Ishikawa (cell line): ENCODE measurements around the gene DNAJC11.

Experiments used
- CEBPB ChIP-seq: IDR thresholded peaks from 2 replicates; pipeline ENCODE4 v1.6.1; 2012
- CREB1 ChIP-seq: IDR thresholded peaks from 2 replicates; pipeline ENCODE4 v1.6.1; 2012; ENCODE audit warnings: low read depth
- EGR1 ChIP-seq: IDR thresholded peaks from 2 replicates; pipeline ENCODE4 v1.6.1; 2012
- EP300 ChIP-seq: IDR thresholded peaks from 2 replicates; pipeline ENCODE4 v1.6.1; 2012; ENCODE audit warnings: borderline replicate concordance
- FOXM1 ChIP-seq: IDR thresholded peaks from 2 replicates; pipeline ENCODE4 v1.6.1; 2012; ENCODE audit warnings: low read depth, borderline replicate concordance
- RAD21 ChIP-seq: IDR thresholded peaks from 2 replicates; pipeline ENCODE4 v1.6.1; 2012; ENCODE audit warnings: low read depth
- TAF1 ChIP-seq: IDR thresholded peaks from 2 replicates; pipeline ENCODE4 v1.6.1; 2012; ENCODE audit warnings: low read depth, mild to moderate bottlenecking
- TCF12 ChIP-seq: IDR thresholded peaks from 2 replicates; pipeline ENCODE4 v1.6.1; 2012; ENCODE audit warnings: low read depth
- TEAD4 ChIP-seq: IDR thresholded peaks from 2 replicates; pipeline ENCODE4 v1.6.1; 2012
- USF1 ChIP-seq: IDR thresholded peaks from 2 replicates; pipeline ENCODE4 v1.6.1; 2012
- YY1 ChIP-seq: IDR thresholded peaks from 2 replicates; pipeline ENCODE4 v1.6.1; 2012; ENCODE audit warnings: low read depth
- TF ChIP-seq, protein P1 (sequence below): IDR thresholded peaks from 2 replicates; pipeline ENCODE4 v1.6.1; 2012; ENCODE audit warnings: low read depth, mild to moderate bottlenecking
- TF ChIP-seq, protein P2 (sequence below): IDR thresholded peaks from 2 replicates; pipeline ENCODE4 v1.6.1; 2012

DNA sequence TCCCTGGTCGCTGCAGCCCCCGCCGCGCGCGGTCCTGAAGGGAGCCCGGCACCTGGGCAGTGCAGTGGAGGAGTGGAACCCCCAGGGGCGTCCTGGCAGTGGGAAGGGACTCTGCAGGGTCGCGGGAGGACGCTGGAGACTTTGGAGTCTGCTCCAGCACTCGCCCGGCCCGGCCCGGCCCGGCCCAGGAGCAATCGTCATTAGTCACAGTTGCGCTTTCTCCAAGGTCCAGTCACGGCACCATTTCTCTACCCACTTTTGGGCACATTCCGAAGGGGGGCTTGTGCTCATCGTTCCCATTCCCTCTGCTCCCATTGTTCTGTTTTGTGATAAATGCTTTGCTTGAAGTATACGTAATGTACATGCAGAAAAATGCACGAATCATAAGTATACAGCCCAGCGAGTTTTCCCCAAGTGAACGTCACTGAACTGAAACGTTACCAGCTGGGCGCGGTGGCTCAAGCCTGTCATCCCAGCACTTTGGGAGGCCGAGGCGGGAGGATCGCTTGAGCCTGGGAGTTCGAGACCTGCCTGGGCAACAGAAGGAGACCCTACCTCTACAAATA lies 75.9 kb downstream of the DNAJC11 start:
- no peak for TF ChIP-seq TEAD4
- no peak for TF ChIP-seq RAD21
- TF ChIP-seq, protein P1, sequence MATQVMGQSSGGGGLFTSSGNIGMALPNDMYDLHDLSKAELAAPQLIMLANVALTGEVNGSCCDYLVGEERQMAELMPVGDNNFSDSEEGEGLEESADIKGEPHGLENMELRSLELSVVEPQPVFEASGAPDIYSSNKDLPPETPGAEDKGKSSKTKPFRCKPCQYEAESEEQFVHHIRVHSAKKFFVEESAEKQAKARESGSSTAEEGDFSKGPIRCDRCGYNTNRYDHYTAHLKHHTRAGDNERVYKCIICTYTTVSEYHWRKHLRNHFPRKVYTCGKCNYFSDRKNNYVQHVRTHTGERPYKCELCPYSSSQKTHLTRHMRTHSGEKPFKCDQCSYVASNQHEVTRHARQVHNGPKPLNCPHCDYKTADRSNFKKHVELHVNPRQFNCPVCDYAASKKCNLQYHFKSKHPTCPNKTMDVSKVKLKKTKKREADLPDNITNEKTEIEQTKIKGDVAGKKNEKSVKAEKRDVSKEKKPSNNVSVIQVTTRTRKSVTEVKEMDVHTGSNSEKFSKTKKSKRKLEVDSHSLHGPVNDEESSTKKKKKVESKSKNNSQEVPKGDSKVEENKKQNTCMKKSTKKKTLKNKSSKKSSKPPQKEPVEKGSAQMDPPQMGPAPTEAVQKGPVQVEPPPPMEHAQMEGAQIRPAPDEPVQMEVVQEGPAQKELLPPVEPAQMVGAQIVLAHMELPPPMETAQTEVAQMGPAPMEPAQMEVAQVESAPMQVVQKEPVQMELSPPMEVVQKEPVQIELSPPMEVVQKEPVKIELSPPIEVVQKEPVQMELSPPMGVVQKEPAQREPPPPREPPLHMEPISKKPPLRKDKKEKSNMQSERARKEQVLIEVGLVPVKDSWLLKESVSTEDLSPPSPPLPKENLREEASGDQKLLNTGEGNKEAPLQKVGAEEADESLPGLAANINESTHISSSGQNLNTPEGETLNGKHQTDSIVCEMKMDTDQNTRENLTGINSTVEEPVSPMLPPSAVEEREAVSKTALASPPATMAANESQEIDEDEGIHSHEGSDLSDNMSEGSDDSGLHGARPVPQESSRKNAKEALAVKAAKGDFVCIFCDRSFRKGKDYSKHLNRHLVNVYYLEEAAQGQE = no peak
- no peak for TF ChIP-seq USF1
- no peak for TF ChIP-seq CEBPB
- no peak; the same call in 1 of the 2 replicates for TF ChIP-seq EP300
- TF ChIP-seq TAF1 = no peak
- TF ChIP-seq FOXM1 = no peak
- TF ChIP-seq CREB1 = no peak
- TF ChIP-seq EGR1 = no peak
- TF ChIP-seq, protein P2, sequence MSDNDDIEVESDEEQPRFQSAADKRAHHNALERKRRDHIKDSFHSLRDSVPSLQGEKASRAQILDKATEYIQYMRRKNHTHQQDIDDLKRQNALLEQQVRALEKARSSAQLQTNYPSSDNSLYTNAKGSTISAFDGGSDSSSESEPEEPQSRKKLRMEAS = no peak
- TF ChIP-seq TCF12 = no peak
- TF ChIP-seq YY1 = no peak
